Muscle of back (tissue), 11 donors: ENCODE data around the gene PARN. TPM values are rescaled to one million over a fixed set of nuclear protein-coding genes. Genes with fewer than 3 reads are reported as not detected.

ENCODE experiments used
- DNase-seq, 3 donors: peaks; one replicate each; pipeline versions ENCODE4 v3.0.0 to v3.0.0-alpha.2; 2013
- polyA plus RNA-seq, 10 donors: library from polyadenylated mRNA; unstranded; fragments of 120-200 nt; gene quantifications; one replicate each; pipeline ENCODE4 v1.2.1, GENCODE V29; 2013; ENCODE audit not compliant: insufficient read length in 10 of 10

PARN gene
- polyA plus RNA-seq, 10 donors = 12.8 to 20.0 (median 17.4) TPM

DNA sequence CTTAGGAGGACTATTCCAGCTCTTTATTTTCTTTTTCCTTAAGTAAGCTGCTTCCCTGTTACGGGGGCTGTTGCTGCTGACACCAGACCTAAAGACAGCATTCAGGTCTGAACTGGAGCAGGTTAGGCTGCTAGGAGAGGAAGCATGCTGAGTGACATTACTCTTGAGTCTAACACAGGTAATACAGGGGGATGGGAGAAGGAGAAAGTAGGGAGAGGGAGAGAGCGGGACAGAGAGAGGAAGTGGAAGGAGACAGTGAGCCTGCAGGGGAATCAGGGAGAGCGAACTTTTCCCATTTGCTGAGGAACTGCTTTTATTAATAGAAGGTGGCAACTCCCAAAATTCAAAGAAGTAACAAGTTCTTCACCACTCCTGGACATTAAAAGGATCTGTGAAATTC, 130.9 kb downstream of the PARN start:
- no peak for DNase-seq

DNA sequence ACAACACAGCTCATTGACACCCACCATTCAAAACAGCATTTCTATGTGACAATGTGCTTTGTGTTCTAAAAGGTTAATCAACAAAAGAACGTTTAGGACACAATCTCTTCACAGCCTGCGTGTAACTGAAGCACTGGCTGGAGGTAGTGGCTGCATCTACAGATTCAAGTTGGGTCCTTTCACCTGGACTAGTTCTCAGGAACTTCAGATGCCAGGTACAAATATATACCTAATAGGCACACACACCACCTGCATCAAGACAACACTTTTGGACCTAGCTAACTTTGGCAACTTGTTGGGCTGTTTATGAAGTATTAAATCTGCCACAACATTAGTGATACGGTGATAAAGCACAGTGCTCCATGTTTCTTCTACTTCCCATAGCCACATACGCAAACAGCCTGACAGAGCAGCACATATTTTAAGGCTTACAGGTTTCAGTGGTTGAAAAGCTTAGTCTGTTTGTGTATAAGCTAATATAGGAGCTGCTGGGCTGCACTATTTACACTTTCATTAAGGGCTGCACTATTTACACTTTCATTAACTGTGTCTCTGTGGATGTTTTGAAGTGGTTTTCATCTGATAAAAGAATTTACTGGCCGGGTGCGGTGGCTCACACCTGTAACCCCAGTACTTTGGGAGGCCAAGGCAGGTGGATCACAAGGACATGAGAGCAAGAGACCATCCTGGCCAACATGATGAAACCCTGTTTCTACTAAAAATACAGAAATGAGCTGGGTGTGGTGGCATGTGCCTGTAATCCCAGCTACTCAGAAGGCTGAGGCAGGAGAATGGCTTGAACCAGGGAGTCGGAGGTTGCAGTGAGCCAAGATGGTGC, 132.6 kb downstream of the PARN start:
- DNase-seq = no peak

DNA sequence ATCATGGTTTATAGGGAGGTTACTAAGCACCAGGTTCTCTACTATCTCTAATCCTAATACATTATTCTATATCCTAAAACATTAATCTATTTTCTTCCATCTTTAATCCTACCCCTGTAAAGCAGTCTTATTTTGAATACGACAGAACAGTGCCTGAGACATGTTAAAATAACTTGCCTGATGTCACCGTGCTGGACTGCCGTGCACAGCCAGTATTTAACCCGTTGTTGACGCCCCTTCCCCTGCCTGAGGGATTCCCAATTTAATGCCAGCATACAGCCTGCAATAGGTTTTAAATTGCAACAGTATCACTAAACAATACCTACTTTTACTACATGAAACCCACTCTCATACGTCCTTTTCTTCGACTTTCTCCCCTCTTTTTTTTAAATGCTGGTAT, 133.3 kb downstream of the PARN start:
- DNase-seq = no peak

DNA sequence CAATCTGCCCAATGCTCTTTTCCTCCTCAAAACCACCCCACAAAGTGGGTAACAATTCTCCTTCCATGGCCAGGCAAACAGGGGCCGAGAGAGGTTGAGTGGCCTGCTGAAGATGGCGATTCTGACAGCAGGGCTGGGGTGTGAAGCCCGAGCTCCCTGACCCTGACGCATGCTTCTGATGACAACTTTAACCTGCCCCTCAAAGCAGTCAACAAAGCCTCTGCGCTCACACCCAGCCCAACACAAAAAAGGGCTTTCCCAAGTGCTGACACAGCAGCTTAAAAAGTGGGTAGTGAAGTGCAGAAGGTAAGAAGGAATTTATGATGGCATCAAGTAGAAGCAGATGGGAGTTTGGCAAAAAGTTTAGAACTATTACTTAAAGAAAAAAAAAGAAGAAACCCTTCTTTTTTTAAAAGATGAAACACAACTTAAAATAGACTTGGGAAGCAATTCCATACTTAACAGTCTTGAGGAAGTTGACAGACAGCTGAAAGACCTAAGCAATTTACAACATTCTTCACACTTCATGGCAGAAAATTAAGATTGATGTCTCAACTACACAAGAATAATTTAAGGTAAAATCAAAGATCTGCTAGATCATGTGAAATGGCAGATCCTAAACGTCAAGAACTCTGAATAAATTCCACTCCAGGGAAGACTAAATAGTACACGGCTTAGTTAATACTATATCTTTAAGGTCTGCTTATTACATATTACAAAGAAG, 133.9 kb downstream of the PARN start:
- no peak for DNase-seq

DNA sequence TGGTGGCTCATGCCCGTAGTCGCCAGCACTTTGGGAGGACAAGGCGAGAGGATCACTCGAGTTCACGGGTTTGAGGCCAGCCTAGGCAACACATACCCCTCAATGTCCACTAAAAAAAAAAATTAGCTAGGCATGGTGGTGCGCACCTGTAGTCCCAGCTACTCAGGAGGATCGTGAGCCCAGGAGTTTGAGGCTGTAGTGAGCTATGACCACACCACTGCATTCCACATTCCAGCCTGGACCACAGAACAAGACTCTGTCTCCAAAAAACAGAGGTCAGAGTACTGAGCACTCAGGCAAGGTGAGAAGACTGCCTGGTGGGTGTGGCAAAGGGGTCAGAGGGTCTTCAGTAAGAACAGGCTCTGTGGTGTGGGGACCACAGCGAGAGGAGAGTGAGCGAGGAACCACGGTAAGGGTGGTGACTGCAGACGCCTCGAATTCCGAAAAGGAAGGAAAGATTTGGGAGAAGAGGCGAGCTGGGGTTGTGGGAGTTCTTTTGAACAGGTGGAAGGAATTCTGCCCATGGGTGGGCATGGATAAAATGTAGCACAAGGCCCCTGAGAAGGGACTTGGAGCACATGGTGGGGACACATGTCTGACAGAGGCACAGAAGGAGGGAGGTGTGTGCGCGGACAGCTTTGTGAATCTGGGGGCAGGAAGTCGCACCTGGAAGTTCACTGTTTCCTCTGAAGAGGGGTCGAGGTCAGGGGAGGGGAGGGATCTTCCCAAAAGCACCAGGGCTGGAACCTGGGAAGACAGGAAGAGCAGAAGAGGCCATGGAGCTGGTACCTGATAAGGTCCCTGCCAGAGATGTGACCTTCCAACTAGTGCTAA, 134.6 kb downstream of the PARN start:
- DNase-seq = no peak

DNA sequence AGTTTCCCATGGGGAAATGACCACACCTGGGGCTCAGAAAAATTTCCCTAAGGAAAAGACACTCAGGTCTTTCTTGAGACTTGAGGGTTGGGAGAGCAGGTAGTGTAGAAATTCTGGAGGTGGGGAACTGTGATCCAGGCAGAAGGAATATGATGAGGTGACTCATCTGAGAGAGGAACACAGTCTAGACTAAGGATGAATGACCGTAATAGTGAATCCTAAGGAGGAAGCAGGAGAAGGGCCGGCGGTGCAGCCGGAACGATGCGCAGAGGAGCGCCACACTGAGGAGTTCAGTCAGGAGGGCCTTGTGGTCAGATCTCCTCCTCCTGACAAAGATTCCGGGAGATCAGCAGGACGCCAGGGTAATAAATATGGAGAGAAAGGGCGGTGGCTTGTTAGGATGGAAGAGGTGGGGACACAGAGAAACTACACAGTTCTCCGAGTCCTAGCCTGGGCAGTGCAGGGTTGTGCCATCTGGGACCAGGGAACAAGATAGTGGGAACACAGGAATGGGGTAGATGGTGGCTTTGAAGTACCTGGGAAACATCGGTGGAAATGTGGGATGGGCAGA, 135.6 kb downstream of the PARN start:
- DNase-seq = no peak

DNA sequence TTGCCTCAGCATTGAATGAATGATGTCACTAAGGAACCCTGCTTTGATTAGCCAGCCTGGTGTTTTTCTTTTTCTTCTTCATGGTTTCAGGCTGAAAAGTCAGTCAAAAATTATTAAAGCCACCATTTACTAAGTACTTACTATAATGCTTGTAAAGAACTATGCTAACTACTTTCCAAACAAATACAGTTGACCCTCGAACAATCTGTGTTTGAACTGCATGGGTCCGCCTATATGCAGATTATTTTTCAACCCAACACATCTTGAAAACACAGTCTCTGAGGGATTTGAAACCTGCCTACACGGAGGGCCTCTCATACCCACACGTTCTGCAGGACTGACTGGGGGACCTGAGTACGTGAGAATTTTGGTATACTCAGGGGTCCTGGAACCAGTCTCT, 136.3 kb downstream of the PARN start:
- DNase-seq = no peak

DNA sequence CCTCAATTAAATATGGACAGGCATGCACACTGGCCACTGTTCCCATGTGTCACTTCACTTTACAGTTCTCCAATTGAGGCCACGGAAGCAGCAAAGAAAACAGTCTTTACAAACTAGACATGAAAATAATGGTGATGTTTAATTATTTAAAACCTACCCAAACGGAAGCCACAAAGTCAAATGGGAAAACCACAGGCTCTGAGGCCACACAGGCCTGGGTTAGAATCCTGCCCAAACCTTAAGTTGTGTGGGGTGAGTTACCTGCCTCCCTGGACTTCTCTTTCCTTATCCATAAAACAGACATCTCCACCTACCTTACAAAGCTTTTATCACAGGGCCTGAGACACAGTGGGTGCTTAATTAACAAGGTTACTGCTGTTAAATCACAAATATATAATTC, 137.4 kb downstream of the PARN start:
- DNase-seq = no peak

DNA sequence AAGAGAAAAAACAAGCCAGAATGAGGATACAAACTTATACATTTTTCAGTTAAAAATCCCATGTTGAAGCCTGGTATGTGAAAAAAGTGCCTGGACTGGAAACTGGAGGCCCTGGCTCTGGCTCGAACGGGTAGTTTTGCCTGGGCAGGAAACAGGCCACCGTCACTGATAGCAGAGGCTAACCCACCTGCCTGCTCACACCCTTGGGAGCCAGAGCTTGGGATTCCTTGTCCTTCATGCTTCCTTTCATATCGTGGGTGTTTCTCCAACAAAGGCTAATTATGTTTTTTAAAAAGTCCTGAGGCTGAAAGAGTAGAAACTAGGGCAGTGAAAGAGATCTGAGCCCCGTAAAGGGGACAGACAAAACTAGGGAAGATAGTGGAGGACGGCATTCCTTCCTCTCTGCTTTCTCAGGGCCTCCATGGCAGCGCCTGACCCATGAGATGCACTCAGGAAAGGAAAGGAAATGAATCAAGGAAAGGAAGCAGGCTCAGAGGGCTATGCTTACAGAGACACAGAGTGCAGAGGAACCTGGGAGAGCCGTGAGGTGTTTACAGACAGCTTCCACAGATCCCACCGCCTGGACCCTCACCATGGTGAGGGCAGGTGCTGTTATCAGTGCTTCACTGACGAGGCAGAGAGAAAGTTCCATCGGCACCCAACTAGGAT, 138.1 kb downstream of the PARN start:
- DNase-seq = no peak

DNA sequence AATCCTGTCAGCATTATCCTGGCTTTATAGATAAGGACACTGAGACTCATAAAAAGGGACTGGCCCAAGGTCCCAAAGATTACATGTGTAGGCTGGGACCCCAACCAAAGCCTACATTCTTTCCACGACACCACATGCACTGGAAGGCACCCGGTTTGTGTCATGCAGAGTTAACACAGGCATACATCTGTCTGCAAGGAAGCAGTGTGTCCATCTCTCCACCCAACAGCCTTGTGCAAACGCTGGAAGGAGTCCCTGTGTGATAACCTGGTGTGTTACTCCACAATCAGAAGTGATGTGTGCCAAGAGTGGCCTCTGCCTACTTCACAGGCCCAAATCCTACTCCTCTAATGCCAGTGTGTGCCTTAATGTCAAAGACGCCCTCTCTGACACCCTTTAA, 139.8 kb downstream of the PARN start:
- DNase-seq = no peak

DNA sequence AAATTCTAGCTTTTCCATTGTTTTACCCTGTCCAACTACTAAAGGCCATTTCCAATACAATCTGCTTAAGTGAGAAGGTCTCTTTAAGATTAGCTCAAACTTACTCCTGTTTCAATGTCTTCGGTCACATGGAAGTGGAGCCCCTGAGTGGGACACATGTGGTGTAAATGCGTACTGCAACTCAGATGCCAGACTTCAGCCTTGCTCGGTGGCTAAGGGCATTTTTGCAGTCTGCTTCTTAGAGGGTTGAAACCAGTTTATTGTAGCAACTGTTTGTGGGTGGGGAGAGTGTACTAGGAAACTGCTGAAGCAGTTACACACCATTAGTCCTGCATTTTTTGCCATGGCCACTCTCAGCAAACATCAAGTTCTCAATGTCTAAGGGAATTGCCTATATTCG, 140.6 kb downstream of the PARN start:
- DNase-seq = peak in 1 of 3 donors; percentile 33

DNA sequence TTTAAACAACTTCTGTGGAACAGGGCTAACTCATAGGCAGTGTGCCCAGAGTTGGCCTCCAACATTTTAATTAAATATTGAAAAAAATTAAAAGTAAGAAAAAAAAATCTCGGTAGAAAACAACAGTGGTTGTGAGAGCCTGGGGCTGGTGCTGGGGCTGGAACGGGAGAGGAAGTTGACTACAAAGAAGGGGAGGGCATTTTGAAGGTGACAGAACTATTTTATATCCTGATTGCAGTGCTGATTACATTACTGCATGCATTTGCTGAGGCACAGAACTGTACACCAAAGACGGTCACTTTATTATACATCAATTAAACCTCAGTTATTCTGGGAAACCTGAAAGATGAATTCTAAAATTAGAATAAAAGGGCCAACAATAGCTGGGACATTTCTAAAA, 142.5 kb downstream of the PARN start:
- no peak for DNase-seq

DNA sequence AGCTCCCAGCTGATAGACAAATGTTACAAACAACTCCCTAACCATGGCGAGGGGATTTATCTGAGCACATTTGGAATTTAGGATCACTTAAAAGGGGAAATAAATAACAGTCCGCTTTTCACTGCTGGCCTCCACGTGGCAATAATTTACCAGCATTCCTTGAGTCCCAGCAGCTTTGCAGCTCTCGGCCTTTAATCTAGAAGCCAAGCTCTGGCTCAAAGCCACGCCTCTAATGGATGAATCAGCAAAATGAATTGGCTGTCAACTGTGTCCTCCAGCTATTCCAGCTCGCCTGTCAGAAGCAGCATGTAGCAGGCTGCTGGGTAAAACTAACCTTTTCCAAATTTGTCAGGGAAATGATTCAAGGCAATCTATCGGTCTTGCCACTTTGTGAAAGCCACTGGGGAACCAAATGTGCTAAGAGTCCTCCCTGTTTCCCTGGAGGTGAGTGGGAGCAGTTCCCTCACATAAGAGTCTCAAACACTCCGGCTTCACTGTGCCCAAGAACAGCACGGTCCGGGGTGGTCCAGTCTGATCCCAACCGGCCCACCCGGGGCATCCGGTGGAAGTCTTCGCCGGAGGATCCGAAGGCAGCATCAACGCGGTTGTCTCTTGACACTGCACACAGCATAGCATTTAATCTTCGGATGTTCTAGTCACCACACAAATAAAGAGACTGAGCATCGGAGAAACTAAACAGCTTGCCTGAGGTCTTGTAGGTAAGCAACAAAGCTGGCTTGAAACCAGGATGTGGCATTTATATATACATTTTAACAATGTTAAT, 143.3 kb downstream of the PARN start:
- DNase-seq = peak; percentile 81 to 94 (median 84)

DNA sequence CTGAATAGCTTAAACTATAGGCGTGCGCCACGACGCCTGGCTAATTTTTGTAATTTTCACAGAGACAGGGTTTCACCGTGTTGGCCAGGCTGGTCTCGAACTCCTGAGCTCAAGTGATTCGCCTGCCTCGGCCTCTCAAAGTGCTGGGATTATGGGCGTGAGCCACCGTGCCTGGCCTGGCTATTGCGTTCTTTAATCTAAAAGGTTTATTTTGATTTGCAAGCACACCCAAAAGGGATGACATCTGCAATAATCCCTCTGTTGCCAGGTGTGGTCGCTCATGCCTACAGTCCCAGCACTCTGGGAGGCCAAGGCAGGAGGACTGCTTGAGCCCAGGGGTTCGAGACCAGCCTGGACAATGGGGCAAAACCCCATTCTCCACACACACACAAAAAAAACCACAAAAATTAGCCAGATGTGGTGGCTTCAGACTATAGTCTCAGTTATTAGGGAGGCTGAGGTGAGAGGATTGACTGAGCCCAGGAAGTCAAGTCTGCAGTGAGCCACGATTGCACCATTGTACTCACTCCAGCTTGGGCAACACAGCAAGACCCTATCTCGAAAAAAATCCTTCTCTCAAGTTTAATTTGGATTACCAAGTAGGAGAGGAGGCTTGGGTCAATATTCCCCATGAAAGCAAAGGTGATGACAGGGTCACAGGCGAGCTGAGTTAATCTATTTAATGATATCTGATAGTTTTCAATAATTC, 144.1 kb downstream of the PARN start:
- no peak for DNase-seq

DNA sequence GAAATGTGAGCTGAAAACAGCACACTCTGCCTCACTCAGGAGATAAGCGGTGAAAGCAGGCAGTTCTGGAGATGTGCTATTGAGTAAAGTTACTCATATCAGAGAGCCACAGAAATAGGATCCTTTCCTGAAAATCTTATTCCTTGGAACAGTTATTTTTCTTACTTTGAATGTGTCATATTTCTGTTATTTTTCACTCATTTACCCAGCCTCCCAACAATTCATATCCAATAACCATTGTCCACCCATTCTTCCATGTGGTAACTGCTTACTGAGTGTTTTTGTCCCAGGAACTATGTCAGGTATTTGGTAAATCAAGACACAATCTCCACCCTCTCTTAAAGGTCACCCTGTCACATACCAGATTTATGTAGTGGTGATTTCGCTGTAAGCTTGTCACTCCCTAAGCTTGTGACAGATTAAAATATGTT, 144.9 kb downstream of the PARN start:
- no peak for DNase-seq

DNA sequence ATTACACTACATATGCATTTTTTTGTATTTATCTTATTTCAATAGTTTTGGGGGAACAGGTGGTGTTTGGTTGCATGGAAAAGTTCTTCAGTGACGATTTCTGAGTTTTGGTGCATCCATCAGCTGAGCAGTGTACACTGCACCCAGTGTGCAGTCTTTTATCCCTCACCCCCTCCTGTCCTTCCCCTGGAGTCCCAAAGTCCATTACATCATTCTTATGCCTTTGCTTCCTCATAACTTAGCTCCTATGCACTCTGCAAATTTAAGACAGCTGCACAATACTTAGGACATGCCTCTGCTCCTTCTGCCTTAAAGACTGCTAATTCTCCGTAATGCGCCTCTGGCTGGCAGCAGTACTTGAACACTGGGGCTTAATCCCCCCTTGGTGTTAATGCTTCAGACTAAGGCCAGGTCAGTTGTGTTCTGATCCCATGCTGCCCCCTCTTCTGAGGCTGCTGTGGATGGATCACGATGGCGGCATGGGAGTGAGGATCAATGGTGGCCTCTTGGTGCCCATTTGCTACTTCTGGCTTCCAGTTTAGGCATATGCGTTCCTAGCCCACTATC, 146.2 kb downstream of the PARN start:
- DNase-seq = no peak

DNA sequence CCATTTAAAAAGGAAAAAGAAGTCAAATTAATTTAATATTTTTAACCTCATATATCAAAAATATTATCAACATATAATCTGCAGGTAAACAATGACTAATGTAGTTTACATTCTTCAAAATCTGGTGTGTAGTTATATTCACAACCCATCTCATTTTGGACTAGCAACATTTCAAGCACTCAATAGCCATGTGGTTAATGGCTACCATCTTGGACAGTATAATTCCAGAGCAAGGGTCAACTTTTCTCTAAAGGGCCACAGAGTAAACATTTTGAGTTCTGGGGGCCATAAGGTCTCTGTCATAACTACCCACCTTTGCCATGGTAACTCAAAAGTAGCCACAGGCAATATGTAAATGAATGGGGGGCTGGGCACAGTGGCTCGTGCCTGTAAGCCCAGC, 153.9 kb downstream of the PARN start:
- no peak for DNase-seq

DNA sequence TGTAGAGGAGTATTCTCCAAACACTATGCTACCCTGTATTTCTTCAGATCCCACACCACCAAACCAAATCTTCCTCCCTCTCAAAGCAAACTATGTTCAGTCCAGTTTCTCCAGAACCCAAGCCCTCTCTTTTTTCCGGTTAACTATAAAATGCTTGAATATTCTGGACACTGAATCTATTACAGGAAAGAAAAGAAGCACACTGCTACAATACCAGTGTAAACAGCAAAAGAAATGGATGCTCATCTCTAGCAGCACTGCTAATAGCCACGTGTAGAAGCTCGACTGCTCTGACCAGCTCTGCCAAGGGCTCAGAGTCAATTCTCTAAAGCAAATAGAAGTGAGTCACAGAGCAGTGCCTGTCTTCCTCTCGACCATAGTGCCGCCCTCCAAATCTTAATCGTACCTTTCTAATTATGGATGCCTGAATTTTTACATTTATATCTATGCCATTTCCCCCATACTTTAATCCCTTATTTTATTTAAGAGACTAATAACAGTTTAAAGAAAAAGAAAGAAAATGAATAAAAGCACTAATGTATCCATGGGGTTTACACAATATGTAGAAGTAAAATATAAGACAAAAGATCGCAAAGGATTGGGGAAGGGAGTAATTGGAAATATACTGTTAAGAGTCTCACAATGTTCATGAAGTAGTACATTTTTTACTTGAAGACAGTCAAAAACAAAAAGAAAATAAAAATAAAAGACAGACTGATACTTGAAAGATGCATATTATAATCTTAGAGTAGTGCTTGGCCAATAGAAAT, 154.5 kb downstream of the PARN start:
- DNase-seq = no peak

DNA sequence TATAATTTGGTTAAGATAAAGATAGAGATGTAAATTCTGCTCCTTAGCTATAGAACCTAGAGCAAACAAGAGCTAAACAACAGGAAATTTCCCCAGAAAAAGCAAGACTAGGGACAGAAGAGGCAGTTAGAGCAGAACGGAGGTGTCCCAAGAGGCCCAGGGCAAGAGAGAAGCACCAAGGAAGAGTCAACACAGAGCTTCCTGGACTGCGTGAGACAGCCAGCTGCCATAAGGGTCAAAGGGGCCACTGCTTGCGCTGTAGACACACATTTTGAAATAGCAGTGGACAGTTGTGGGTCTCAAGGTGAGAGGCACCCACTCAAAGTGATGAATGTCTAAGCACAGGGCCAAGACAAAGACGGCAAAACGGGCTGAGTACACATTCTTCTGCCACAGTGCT, 156.6 kb downstream of the PARN start:
- DNase-seq = no peak
